H1 (cell line): ENCODE data around the gene AQP7.
"Not testable (repeated sequence)": the region's sequence is repeated elsewhere in the genome, so short reads cannot be mapped to it uniquely, and the experiment has no call there.

Source experiments
- FOSL1 ChIP-seq: IDR thresholded peaks from 2 replicates; pipeline ENCODE4 v1.6.1; 2011; ENCODE audit warnings: mild to moderate bottlenecking, low read depth, low read length, moderate library complexity; ENCODE audit not compliant: insufficient read depth
- NANOG ChIP-seq: IDR thresholded peaks from 2 replicates; pipeline ENCODE4 v1.6.1; 2011; ENCODE audit warnings: low read length, low read depth, mild to moderate bottlenecking, inconsistent platforms; ENCODE audit not compliant: insufficient read depth, poor library complexity, severe bottlenecking
- POLR2A ChIP-seq, 2 experiments: IDR thresholded peaks; 1 replicate in 1 of 2; 2 replicates in 1 of 2; pipeline ENCODE4 v1.6.1; 2011; ENCODE audit warnings: low read depth in 2 of 2, low read length in 2 of 2, mild to moderate bottlenecking in 2 of 2; ENCODE audit errors: control extremely low read depth in 1 of 2

DNA sequence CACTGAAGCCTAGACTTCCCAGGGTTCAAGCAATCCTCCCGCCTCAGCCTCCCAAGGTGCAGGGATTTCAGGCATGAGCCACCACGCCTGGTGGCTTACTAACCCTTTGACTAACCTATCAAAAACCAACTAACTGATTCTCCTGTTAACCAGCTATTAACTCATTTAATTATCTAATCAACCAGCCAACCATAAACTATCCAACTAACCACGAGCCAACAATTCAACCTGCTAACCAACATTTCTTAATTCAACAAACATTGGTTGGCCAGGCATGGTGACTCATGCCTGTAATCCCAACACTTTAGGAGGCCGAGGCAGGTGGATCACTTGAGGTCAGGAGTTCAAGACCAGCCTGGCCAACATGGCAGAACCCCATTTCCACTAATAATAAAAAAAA is 3.3 kb downstream of the AQP7 start:
- not testable (repeated sequence) for TF ChIP-seq POLR2A (IDR thresholded peaks at IDR 0.05; ENCODE audit: control extremely low read depth in 1 of 2, low read depth in 2 of 2, low read length in 2 of 2); FOSL1; NANOG
